Thyroid gland (tissue), 4 donors: Measurements from ENCODE around the gene ANK3. TPM values are rescaled to one million over a fixed set of nuclear protein-coding genes. Genes with fewer than 3 reads are reported as not detected.

Experiments
- DNase-seq, 2 donors: peaks; one replicate each; pipeline ENCODE4 v3.0.0-alpha.2; 2019
- H3K27ac ChIP-seq, 3 donors: fragments of 200-600 bp; sonication (generic); 1 replicate in 2 of 3; 2 replicates in 1 of 3; pipeline ENCODE4 v1.5.1; 2016 to 2019; ENCODE audit warnings: mild to moderate bottlenecking in 1 of 3, moderate library complexity in 1 of 3
- H3K27me3 ChIP-seq: fragments of 200-600 bp; sonication (generic); one replicate; pipeline ENCODE4 v1.5.1; 2019
- H3K36me3 ChIP-seq, 2 donors: fragments of 200-600 bp; sonication (generic); one replicate each; pipeline ENCODE4 v1.5.1; 2016 to 2019
- H3K4me1 ChIP-seq, 2 donors: fragments of 200-600 bp; sonication (generic); one replicate each; pipeline ENCODE4 v1.5.1; 2017 to 2019
- H3K4me3 ChIP-seq, 3 donors: fragments of 200-600 bp; sonication (generic); replicated peaks in 1 of 3; 1 replicate in 2 of 3; 2 replicates in 1 of 3; pipeline ENCODE4 v1.5.1; 2016; ENCODE audit warnings: mild to moderate bottlenecking in 1 of 3
- H3K9me3 ChIP-seq: fragments of 200-600 bp; sonication (generic); one replicate; pipeline ENCODE4 v1.5.1; 2017
- CTCF ChIP-seq, 6 experiments: fragments of 200-600 bp in 3 of 6; fragments of 450-650 bp in 3 of 6; sonication (generic) in 3 of 6; IDR thresholded peaks; one replicate each; pipeline ENCODE4 v1.5.1; 2016 to 2019; ENCODE audit warnings: antibody characterized with exemption in 6 of 6, mild to moderate bottlenecking in 2 of 6, inconsistent platforms in 1 of 6, moderate library complexity in 1 of 6
- POLR2A ChIP-seq, 2 donors: fragments of 450-650 bp; IDR thresholded peaks; one replicate each; pipeline ENCODE4 v1.6.1; 2017; ENCODE audit warnings: antibody characterized with exemption in 2 of 2, mild to moderate bottlenecking in 2 of 2, moderate library complexity in 1 of 2
- WGBS, 2 donors: methylation state at CpG; one replicate each; pipeline ENCODE4 v1.1.5; 2017; 5-methylcytosine and 5-hydroxymethylcytosine counted together
- intact Hi-C: fragments of 100-400 bp; cut with DNase I; formaldehyde crosslinking; loops from one replicate; pipeline ENCODE4 v1.15.1; 2023
- total RNA-seq, 4 donors: library from RNA; depleted of rRNA; stranded (reverse); fragments of >200 nt; gene quantifications; one replicate each; pipeline ENCODE4 v1.2.3, GENCODE V29; 2016

Gene ANK3
- total RNA-seq, 4 donors from 2014 or later: 56.6 to 118 (median 115) TPM

DNA sequence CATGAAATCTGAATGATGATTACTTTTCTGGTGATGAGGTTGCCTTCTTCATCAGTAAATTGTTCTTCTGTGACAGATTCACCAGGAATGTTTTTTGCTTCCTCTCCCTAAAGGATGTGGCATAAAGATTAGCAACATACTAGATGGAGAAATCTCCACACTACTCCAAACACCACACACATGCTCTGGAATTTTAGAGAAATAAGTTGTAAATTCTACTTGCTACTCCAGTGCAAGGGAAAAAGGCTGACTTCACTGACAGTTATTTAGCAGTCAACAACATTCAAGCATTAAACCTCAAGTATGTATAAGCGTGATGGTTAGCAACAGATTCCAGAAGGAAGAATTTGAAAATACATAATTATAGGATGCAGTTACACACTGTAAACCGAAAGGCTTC, 345.4 kb downstream of the ANK3 start:
- Histone ChIP-seq H3K27ac (no peak overlapping the region), H3K36me3 (no peaks in the 10 kb centered on the region), H3K4me1 (peaks cover under 1 to 10% of the 10 kb centered on the region in 2 donors), H3K9me3 (no peaks in the 10 kb centered on the region), H3K27me3 (no peaks in the 10 kb centered on the region), H3K4me3 (no peak overlapping the region)
- no peak for DNase-seq
- intact Hi-C loops: no loop called here
- 93 to 99% methylated on average over 2 of the region's 2 CpGs for WGBS, 2 donors
- TF ChIP-seq POLR2A (IDR thresholded peaks at IDR 0.05) (no peak), CTCF (IDR thresholded peaks at IDR 0.05) (no peak)

DNA sequence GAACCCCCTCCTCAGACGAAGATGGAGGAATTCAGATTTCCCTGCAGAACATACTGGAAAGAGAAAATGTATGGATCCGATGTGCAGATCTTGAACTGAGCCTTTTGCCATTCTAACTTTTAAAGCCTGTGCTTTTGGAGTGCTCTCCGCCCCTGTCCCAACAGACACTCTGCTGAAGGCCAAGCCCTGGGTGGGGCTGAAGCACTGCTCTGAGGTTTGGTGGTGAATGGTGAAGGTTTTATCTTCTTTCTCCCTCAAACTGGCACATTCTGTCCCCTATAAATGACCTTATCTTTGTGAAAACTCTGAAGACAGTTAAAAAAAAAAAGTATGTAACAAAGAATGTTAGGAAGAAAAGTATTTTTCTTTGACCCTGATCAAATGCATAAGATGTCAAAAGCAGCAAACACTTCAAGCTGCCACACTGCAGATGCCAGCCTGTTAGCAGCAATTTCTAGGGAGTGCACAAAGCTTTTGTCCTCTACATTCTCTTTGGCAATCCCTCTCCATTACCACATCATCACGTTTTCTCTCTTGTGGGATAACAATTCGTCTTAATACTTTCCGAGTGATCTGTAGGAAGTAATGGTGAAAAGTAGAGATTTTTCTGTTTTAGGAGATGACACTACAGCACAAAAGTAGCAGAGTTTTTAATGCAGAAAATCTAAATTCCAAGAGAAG, 346.0 kb downstream of the ANK3 start:
- no peak overlapping the region for H3K27ac ChIP-seq
- H3K9me3 ChIP-seq: no peaks in the 10 kb centered on the region
- no peak for DNase-seq
- no peak overlapping the region for H3K4me3 ChIP-seq
- H3K36me3 ChIP-seq: no peaks in the 10 kb centered on the region
- intact Hi-C loops: no loop called here
- H3K27me3 ChIP-seq: no peaks in the 10 kb centered on the region
- no peak for TF ChIP-seq CTCF (IDR thresholded peaks at IDR 0.05)
- TF ChIP-seq POLR2A (IDR thresholded peaks at IDR 0.05): no peak
- H3K4me1 ChIP-seq: peaks cover 3 to 10% of the 10 kb centered on the region in 2 donors
- 87 to 90% methylated on average over 6 of the region's 6 CpGs for WGBS, 2 donors

DNA sequence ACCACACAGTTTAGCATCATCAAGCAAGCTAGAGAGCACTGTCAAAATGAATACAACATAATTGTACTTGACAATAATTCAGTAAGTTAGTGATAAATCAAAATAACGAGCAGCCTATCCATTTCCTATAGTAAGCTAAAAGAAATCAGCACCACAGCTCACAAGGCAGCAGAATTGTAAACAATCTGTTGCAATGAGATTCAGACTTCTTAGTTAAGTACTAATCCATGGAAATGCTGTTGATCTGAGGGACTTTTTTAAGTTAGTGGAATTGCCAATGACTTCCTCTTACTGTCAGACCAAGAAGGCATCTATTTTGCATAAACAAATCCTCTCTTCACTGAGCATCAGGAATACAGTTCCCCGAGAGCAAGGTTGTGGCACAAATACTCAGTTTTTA, 346.8 kb downstream of the ANK3 start:
- TF ChIP-seq CTCF (IDR thresholded peaks at IDR 0.05) (no peak), POLR2A (IDR thresholded peaks at IDR 0.05) (no peak)
- 78 to 86% methylated on average over 2 of the region's 2 CpGs for WGBS, 2 donors
- H3K9me3 ChIP-seq: no peaks in the 10 kb centered on the region
- no peak for DNase-seq
- no peak overlapping the region for H3K27ac ChIP-seq
- H3K36me3 ChIP-seq: no peaks in the 10 kb centered on the region
- intact Hi-C loops: no loop called here
- H3K27me3 ChIP-seq: no peaks in the 10 kb centered on the region
- H3K4me3 ChIP-seq: no peak overlapping the region
- H3K4me1 ChIP-seq: peaks cover 3 to 7% of the 10 kb centered on the region in 2 donors

GRCh38 chr10:60042262-60042661, 347.4 kb downstream of the ANK3 start:
- DNase-seq: no peak
- TF ChIP-seq POLR2A (IDR thresholded peaks at IDR 0.05): no peak
- TF ChIP-seq CTCF (IDR thresholded peaks at IDR 0.05): no peak
- WGBS, 2 donors: 74 to 81% methylated on average over 5 of the region's 5 CpGs
- Histone ChIP-seq H3K9me3 (no peaks in the 10 kb centered on the region), H3K36me3 (no peaks in the 10 kb centered on the region), H3K27me3 (no peaks in the 10 kb centered on the region), H3K4me3 (no peak overlapping the region), H3K4me1 (peaks cover 3 to 7% of the 10 kb centered on the region in 2 donors), H3K27ac (no peak overlapping the region)
- intact Hi-C loops: no loop called here

DNA sequence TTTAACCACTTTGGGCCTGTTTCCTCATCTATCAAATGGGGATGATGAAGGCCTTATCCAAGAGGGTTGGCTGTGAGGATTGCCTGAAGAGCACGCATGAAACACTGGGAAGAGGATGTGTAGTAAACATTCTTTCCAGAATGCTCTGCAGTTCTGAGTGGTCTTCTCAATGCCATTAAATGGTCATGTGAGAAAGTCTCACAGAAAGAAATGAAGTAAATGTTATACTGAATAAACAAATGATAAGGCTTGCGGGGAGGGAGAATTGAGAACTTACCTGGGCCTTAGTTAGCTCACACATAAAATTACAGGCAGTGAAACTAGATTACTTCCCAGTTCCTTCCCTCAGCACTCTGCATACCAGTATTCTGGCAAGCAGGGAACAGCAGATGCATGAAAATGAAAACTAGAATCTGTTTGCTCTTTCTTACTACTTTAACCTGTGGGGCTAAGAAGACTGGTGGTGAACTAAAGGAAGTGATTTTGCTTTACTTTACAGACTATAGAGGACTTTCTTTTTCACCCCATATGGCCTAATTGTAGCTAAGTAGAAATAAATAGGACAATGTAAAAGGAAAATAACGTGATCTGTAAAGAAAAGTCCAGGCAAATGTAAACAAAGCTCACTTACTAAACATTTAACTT, 348.1 kb downstream of the ANK3 start:
- no peak overlapping the region for H3K27ac ChIP-seq

More for the DNA sequence above, 348.1 kb downstream of the ANK3 start:
- DNase-seq: no peak
- TF ChIP-seq CTCF (IDR thresholded peaks at IDR 0.05): no peak
- Histone ChIP-seq H3K9me3 (no peaks in the 10 kb centered on the region), H3K36me3 (no peaks in the 10 kb centered on the region), H3K27me3 (no peaks in the 10 kb centered on the region), H3K4me3 (no peak overlapping the region), H3K4me1 (peaks cover 3 to 7% of the 10 kb centered on the region in 2 donors)
- intact Hi-C loops: no loop called here
- 88 to 91% methylated on average over 3 of the region's 3 CpGs for WGBS, 2 donors
